PFSK-1 (cell line): Measurements from ENCODE around the gene SDK1.

Experiments
- FOXP2 ChIP-seq: optimal IDR thresholded peaks from 2 replicates; pipeline ENCODE3; 2011; ENCODE audit warnings: borderline replicate concordance, control low read depth, inconsistent platforms; ENCODE audit not compliant: insufficient read depth; ENCODE audit errors: extremely low read length, extremely low read depth
- POLR2AphosphoS5 ChIP-seq: IDR thresholded peaks from 2 replicates; pipeline ENCODE4 v1.6.1; 2012; ENCODE audit warnings: low read depth, mild to moderate bottlenecking, control low read depth, low read length, moderate library complexity
- SIN3A ChIP-seq: IDR thresholded peaks from 2 replicates; pipeline ENCODE4 v1.6.1; 2012; ENCODE audit warnings: mild to moderate bottlenecking, low read length, moderate library complexity, borderline replicate concordance; ENCODE audit not compliant: insufficient read depth
- TAF1 ChIP-seq: IDR thresholded peaks from 2 replicates; pipeline ENCODE4 v1.6.1; 2012; ENCODE audit warnings: low read length, control low read depth, borderline replicate concordance; ENCODE audit not compliant: insufficient read depth
- TF ChIP-seq, protein P1 (sequence below), 2 experiments: IDR thresholded peaks; 2 replicates each; pipeline versions ENCODE4 v1.6.1 to v1.8.0; 2011 to 2012; ENCODE audit warnings: low read depth in 2 of 2, low read length in 2 of 2, control low read depth in 1 of 2, inconsistent platforms in 1 of 2, mild to moderate bottlenecking in 1 of 2, moderate library complexity in 1 of 2; ENCODE audit not compliant: insufficient read depth in 1 of 2

DNA sequence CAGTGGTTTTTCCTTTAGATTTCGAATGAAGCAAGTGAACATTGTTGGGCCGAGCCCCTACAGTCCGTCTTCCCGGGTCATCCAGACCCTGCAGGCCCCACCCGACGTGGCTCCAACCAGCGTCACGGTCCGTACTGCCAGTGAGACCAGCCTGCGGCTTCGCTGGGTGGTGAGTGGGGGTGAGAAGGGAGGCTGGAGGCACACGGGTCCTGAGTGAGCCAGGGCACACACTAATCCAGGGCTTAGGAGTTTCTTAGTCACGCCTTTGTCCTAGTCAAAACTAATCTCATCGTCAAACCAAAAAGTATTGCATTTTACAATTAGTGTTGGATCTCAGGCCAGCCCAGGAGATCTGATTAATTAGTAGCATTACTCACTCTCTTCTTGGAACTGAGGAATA, 812.2 kb downstream of the SDK1 start:
- no peak for TF ChIP-seq SIN3A
- TF ChIP-seq, protein P1, sequence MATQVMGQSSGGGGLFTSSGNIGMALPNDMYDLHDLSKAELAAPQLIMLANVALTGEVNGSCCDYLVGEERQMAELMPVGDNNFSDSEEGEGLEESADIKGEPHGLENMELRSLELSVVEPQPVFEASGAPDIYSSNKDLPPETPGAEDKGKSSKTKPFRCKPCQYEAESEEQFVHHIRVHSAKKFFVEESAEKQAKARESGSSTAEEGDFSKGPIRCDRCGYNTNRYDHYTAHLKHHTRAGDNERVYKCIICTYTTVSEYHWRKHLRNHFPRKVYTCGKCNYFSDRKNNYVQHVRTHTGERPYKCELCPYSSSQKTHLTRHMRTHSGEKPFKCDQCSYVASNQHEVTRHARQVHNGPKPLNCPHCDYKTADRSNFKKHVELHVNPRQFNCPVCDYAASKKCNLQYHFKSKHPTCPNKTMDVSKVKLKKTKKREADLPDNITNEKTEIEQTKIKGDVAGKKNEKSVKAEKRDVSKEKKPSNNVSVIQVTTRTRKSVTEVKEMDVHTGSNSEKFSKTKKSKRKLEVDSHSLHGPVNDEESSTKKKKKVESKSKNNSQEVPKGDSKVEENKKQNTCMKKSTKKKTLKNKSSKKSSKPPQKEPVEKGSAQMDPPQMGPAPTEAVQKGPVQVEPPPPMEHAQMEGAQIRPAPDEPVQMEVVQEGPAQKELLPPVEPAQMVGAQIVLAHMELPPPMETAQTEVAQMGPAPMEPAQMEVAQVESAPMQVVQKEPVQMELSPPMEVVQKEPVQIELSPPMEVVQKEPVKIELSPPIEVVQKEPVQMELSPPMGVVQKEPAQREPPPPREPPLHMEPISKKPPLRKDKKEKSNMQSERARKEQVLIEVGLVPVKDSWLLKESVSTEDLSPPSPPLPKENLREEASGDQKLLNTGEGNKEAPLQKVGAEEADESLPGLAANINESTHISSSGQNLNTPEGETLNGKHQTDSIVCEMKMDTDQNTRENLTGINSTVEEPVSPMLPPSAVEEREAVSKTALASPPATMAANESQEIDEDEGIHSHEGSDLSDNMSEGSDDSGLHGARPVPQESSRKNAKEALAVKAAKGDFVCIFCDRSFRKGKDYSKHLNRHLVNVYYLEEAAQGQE (IDR thresholded peaks at IDR 0.05; ENCODE audit: insufficient read depth in 1 of 2, low read depth in 2 of 2, low read length in 2 of 2): no peak
- TF ChIP-seq POLR2AphosphoS5: no peak
- no peak for TF ChIP-seq TAF1
- no peak for TF ChIP-seq FOXP2
